Measurements from ENCODE around the gene TMEM161A. TPM values are rescaled to one million over a fixed set of nuclear protein-coding genes. Genes with fewer than 3 reads are reported as not detected.

The TMEM161A gene
- total and polyA plus RNA-seq, 3 donors from 2014 or later = 13.2 to 18.7 (median 17.4) TPM

- H3K4me1 ChIP-seq = no peaks in the 10 kb centered on the region
- no peaks in the 10 kb centered on the region for H3K9me3 ChIP-seq
- peak; percentile 87 for DNase-seq
- H3K27ac ChIP-seq = no peak within 1 kb of the TSS
- intact Hi-C loops (cut with DNase I; ENCODE audit: low total_unique reads) = no loop called here
- H3K4me3 ChIP-seq = peak within 1 kb of the TSS in 1 of 2 donors; percentile 43
- H3K27me3 ChIP-seq = no peaks in the 10 kb centered on the region
- WGBS, 2 donors = 30 to 37% methylated on average over 29 to 56 of the region's 56 CpGs
- TF ChIP-seq POLR2A (IDR thresholded peaks at IDR 0.05) = no peak
- TF ChIP-seq, protein P1, sequence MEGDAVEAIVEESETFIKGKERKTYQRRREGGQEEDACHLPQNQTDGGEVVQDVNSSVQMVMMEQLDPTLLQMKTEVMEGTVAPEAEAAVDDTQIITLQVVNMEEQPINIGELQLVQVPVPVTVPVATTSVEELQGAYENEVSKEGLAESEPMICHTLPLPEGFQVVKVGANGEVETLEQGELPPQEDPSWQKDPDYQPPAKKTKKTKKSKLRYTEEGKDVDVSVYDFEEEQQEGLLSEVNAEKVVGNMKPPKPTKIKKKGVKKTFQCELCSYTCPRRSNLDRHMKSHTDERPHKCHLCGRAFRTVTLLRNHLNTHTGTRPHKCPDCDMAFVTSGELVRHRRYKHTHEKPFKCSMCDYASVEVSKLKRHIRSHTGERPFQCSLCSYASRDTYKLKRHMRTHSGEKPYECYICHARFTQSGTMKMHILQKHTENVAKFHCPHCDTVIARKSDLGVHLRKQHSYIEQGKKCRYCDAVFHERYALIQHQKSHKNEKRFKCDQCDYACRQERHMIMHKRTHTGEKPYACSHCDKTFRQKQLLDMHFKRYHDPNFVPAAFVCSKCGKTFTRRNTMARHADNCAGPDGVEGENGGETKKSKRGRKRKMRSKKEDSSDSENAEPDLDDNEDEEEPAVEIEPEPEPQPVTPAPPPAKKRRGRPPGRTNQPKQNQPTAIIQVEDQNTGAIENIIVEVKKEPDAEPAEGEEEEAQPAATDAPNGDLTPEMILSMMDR (IDR thresholded peaks at IDR 0.05) = no peak
- H3K36me3 ChIP-seq (ENCODE audit: low read depth, missing control alignments) = no peaks in the 10 kb centered on the region
Observed at GRCh38 chr19:19170053-19170872, 32.0 kb upstream of the TMEM161A start, which contains the start of gene MEF2B. Gene MEF2B, minus strand, starts transcription at chr19:19170263. Its CDS starts 19,528 bp downstream, at chr19:19150735.

GRCh38 chr19:19169236-19170052, 31.2 kb upstream of the TMEM161A start:
- Histone ChIP-seq H3K9me3 (no peaks in the 10 kb centered on the region), H3K4me1 (no peaks in the 10 kb centered on the region), H3K27ac (no peak overlapping the region), H3K36me3 (ENCODE audit: low read depth, missing control alignments) (no peaks in the 10 kb centered on the region), H3K27me3 (no peaks in the 10 kb centered on the region), H3K4me3 (peak overlapping the region in 1 of 2 donors; percentile 43)
- DNase-seq = no peak
- TF ChIP-seq, protein P1 (IDR thresholded peaks at IDR 0.05) = no peak
- TF ChIP-seq POLR2A (IDR thresholded peaks at IDR 0.05) = no peak
- intact Hi-C loops (cut with DNase I; ENCODE audit: low total_unique reads) = no loop called here
- WGBS, 2 donors = 75 to 78% methylated on average over 5 to 9 of the region's 9 CpGs

GRCh38 chr19:19167612-19168011, 29.3 kb upstream of the TMEM161A start:
- DNase-seq = no peak
- intact Hi-C loops (cut with DNase I; ENCODE audit: low total_unique reads) = no loop called here
- Histone ChIP-seq H3K36me3 (ENCODE audit: low read depth, missing control alignments) (no peaks in the 10 kb centered on the region), H3K27ac (no peak overlapping the region), H3K9me3 (no peaks in the 10 kb centered on the region), H3K27me3 (no peaks in the 10 kb centered on the region), H3K4me1 (no peaks in the 10 kb centered on the region), H3K4me3 (no peak overlapping the region)
- 78 to 82% methylated on average over 3 of the region's 3 CpGs for WGBS, 2 donors
- TF ChIP-seq, protein P1 (IDR thresholded peaks at IDR 0.05) = no peak
- no peak for TF ChIP-seq POLR2A (IDR thresholded peaks at IDR 0.05)

- WGBS, 2 donors = 100% methylated on average over 1 of the region's 1 CpG; no CpG with 5 or more reads in 1 of the 2 donors
- Histone ChIP-seq H3K27ac (no peak overlapping the region), H3K4me3 (no peak overlapping the region), H3K9me3 (no peaks in the 10 kb centered on the region), H3K27me3 (no peaks in the 10 kb centered on the region), H3K36me3 (ENCODE audit: low read depth, missing control alignments) (no peaks in the 10 kb centered on the region), H3K4me1 (no peaks in the 10 kb centered on the region)
- no peak for DNase-seq
- TF ChIP-seq, protein P1 (IDR thresholded peaks at IDR 0.05) = no peak
- no peak for TF ChIP-seq POLR2A (IDR thresholded peaks at IDR 0.05)
- intact Hi-C loops (cut with DNase I; ENCODE audit: low total_unique reads) = no loop called here
Observed at GRCh38 chr19:19165396-19165795, 27.1 kb upstream of the TMEM161A start.
